K562 (cell line): ENCODE measurements around the gene LHB.

Experiments used
- ATF3 ChIP-seq, 2 experiments: fragments of 450-650 bp in 1 of 2; sonication (generic) in 1 of 2; formaldehyde crosslinking in 1 of 2; IDR thresholded peaks in 1 of 2; conservative IDR thresholded peaks in 1 of 2; 2 replicates each; pipeline versions ENCODE4 v1.6.1 to v1.8.1; 2016 to 2023; ENCODE audit warnings: mild to moderate bottlenecking in 2 of 2, moderate library complexity in 2 of 2, inconsistent platforms in 1 of 2, missing genetic modification reagents in 1 of 2
- RAD21 ChIP-seq, 2 experiments: fragments of 250-450 bp in 1 of 2; fragments of 450-650 bp in 1 of 2; sonication (Bioruptor Pico) in 1 of 2; formaldehyde crosslinking in 1 of 2; IDR thresholded peaks in 1 of 2; conservative IDR thresholded peaks in 1 of 2; 2 replicates each; pipeline versions ENCODE4 v1.4.0 to v1.8.0; 2020 to 2022; ENCODE audit warnings: mild to moderate bottlenecking in 2 of 2, moderate library complexity in 1 of 2

- TF ChIP-seq ATF3 (IDR thresholded peaks at IDR 0.05) (no peak), ATF3 (CRISPR knock-in tag; conservative IDR thresholded peaks at IDR 0.05) (no peak), RAD21 (CRISPR knock-in tag; conservative IDR thresholded peaks at IDR 0.05 in 1 of 2, IDR thresholded peaks at IDR 0.05 in 1 of 2) (no peak)
These were observed 5.7 kb downstream of the LHB start for GRCh38 chr19:49011194-49011593.
